ENCODE results near the gene SLC16A6. TPM values are rescaled to one million over a fixed set of nuclear protein-coding genes. Genes with fewer than 3 reads are reported as not detected.
"Not testable (repeated sequence)": the region's sequence is repeated elsewhere in the genome, so short reads cannot be mapped to it uniquely, and the experiment has no call there.

Gene SLC16A6
- total RNA-seq, 1 experiment from 2014 or later, result 1.4 TPM

DNA sequence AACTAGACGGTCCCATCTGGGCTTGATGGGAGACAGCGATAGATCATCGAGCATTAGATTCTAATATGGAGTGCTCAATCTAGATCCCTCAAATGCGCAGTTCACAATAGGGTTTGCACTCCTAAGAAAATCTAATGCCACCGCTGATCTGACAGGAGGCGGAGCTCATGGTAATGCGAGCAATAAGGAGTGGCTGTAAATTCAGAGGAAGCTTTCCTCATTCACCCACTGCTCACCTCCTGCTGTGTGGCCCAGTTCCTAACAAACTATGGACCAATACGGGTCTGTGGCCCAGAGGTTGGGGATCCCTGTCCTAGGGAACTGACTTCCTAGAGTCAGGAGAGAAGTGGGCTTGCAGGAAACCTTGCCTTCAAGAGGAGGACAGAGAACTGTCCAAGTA, 68.3 kb downstream of the SLC16A6 start:
- H2AFZ ChIP-seq (ENCODE audit: low read length), result no peak overlapping the region
- ATAC-seq (no peak), DNase-seq (no peak)
- no peak overlapping the region for H3K9ac ChIP-seq (ENCODE audit: low read length)
- no peaks in the 10 kb centered on the region for H3K79me2 ChIP-seq (ENCODE audit: low read length)
- no peak overlapping the region for H3K27ac ChIP-seq (ENCODE audit: low read length)
- ChIA-PET CTCF (no interaction called here), POLR2A (ENCODE audit: unreplicated experiment) (no interaction called here)
- no peaks in the 10 kb centered on the region for H4K20me1 ChIP-seq (ENCODE audit: low read length)
- no peak overlapping the region for H3K4me2 ChIP-seq (ENCODE audit: low read length)
- H3K4me1 ChIP-seq (ENCODE audit: insufficient read depth, low read length), result no peaks in the 10 kb centered on the region
- intact Hi-C loops (cut with micrococcal nuclease), result no loop called here
- H3K4me3 ChIP-seq (ENCODE audit: low read length), result no peak overlapping the region
- no peaks in the 10 kb centered on the region for H3K27me3 ChIP-seq (ENCODE audit: low read length)
- BruUV-seq (replicated peaks), result no TSS peak
- TF ChIP-seq, protein P1, sequence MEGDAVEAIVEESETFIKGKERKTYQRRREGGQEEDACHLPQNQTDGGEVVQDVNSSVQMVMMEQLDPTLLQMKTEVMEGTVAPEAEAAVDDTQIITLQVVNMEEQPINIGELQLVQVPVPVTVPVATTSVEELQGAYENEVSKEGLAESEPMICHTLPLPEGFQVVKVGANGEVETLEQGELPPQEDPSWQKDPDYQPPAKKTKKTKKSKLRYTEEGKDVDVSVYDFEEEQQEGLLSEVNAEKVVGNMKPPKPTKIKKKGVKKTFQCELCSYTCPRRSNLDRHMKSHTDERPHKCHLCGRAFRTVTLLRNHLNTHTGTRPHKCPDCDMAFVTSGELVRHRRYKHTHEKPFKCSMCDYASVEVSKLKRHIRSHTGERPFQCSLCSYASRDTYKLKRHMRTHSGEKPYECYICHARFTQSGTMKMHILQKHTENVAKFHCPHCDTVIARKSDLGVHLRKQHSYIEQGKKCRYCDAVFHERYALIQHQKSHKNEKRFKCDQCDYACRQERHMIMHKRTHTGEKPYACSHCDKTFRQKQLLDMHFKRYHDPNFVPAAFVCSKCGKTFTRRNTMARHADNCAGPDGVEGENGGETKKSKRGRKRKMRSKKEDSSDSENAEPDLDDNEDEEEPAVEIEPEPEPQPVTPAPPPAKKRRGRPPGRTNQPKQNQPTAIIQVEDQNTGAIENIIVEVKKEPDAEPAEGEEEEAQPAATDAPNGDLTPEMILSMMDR (conservative IDR thresholded peaks at IDR 0.05; ENCODE audit: low read depth, low read length), result no peak
- TF ChIP-seq EZH2 (IDR thresholded peaks at IDR 0.05; ENCODE audit: low read length, unreplicated experiment) (no peak), EZH2phosphoT487 (IDR thresholded peaks at IDR 0.05; ENCODE audit: borderline replicate concordance, low read length) (no peak)
- no peaks in the 10 kb centered on the region for H3K36me3 ChIP-seq (ENCODE audit: low read depth, low read length)
- no peaks in the 10 kb centered on the region for H3F3A ChIP-seq (ENCODE audit: low read length, unreplicated experiment)
- H3K9me3 ChIP-seq (ENCODE audit: low read length), result no peaks in the 10 kb centered on the region
- no peaks in the 10 kb centered on the region for H3K9me2 ChIP-seq (replicated peaks; ENCODE audit: low read length)

DNA sequence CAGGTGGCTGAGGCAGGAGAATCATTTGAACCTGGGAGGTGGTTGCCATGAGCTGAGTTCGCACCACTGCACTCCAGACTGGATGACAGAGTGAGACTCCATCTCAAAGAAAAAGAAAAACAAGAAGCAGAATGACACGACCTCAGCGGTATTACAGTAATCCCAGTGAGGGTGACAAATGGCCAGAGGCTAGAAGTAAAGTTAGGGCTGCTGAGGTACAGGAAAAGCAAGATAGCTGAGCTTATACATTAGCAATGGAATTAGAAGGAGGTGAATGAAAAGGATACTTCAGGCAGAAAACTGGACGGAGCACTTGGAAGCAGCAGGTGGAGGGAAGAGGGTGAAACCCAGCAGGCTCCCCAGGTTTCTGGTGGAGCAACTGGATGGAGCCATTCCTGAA, 69.1 kb downstream of the SLC16A6 start:
- Histone ChIP-seq H4K20me1 (ENCODE audit: low read length) (no peaks in the 10 kb centered on the region), H3K79me2 (ENCODE audit: low read length) (no peaks in the 10 kb centered on the region), H3K4me1 (ENCODE audit: insufficient read depth, low read length) (no peaks in the 10 kb centered on the region), H3F3A (ENCODE audit: low read length, unreplicated experiment) (no peaks in the 10 kb centered on the region), H3K27me3 (ENCODE audit: low read length) (no peaks in the 10 kb centered on the region), H3K4me2 (ENCODE audit: low read length) (no peak overlapping the region), H3K9me3 (ENCODE audit: low read length) (no peaks in the 10 kb centered on the region), H3K9me2 (replicated peaks; ENCODE audit: low read length) (no peaks in the 10 kb centered on the region), H2AFZ (ENCODE audit: low read length) (no peak overlapping the region), H3K36me3 (ENCODE audit: low read depth, low read length) (no peaks in the 10 kb centered on the region), H3K9ac (ENCODE audit: low read length) (no peak overlapping the region), H3K4me3 (ENCODE audit: low read length) (no peak overlapping the region), H3K27ac (ENCODE audit: low read length) (no peak overlapping the region)
- ChIA-PET POLR2A (ENCODE audit: unreplicated experiment) (no interaction called here), CTCF (interaction anchor here (0.6 kb wide), 1 partner anchor 216 kb away, joined by 3 read pairs; no protein-coding TSS in a partner anchor)
- intact Hi-C loops (cut with micrococcal nuclease), result no loop called here
- no TSS peak for BruUV-seq (replicated peaks)
- DNase-seq (no peak), ATAC-seq (no peak)
- TF ChIP-seq EZH2 (IDR thresholded peaks at IDR 0.05; ENCODE audit: low read length, unreplicated experiment) (no peak), EZH2phosphoT487 (IDR thresholded peaks at IDR 0.05; ENCODE audit: borderline replicate concordance, low read length) (no peak)
- TF ChIP-seq, protein P1 (conservative IDR thresholded peaks at IDR 0.05; ENCODE audit: low read depth, low read length), result no peak

DNA sequence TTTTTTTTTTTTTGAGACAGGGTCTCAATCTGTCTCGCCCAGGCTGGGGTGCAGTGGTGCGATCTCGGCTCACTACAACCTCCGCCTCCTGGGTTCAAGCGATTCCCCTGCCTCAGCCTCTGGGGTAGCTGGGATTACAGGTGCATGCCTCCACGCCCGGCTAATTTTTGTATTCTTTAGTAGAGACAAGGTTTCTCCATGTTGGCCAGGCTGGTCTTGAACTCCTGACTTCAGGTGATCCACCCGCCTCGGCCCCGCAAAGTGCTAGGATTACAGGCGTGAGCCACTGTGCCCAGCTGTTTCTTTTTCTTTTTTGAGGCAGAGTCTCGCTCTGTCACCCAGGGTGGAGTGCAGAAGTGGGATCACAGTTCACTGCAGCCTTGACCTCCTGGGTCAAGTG, 70.1 kb downstream of the SLC16A6 start:
- DNase-seq; H3K4me1 ChIP-seq (ENCODE audit: insufficient read depth, low read length); ATAC-seq; H2AFZ ChIP-seq (ENCODE audit: low read length); POLR2A ChIA-PET (ENCODE audit: unreplicated experiment); H3K4me3 ChIP-seq (ENCODE audit: low read length); CTCF ChIA-PET; H3K27ac ChIP-seq (ENCODE audit: low read length); H3K9me3 ChIP-seq (ENCODE audit: low read length); H3K4me2 ChIP-seq (ENCODE audit: low read length); H3K9me2 ChIP-seq (replicated peaks; ENCODE audit: low read length); BruUV-seq (replicated peaks); H4K20me1 ChIP-seq (ENCODE audit: low read length); H3K79me2 ChIP-seq (ENCODE audit: low read length); intact Hi-C loops (cut with micrococcal nuclease); H3F3A ChIP-seq (ENCODE audit: low read length, unreplicated experiment); H3K27me3 ChIP-seq (ENCODE audit: low read length); H3K36me3 ChIP-seq (ENCODE audit: low read depth, low read length); H3K9ac ChIP-seq (ENCODE audit: low read length): not testable (repeated sequence)

DNA sequence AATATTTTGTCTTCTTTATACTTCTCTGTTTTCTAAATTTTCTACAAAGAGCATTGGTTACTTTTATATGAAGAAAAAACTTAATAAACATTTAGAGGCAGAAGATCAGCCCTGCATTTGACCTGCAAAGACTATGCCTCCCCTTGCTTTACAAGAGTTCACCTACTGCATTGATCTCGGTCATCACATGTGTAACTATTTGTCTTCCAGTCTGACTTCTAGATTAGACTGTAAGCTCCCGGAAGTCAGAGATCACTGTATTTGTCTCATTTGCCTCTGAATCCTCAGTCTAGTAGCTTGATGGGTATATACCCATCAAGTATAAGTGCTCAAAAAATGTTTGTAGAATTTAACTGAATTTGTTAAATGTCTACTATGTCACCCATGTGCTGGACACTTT, 70.7 kb downstream of the SLC16A6 start:
- H3K4me3 ChIP-seq (ENCODE audit: low read length); CTCF ChIA-PET; POLR2A ChIA-PET (ENCODE audit: unreplicated experiment); DNase-seq; H3K9me2 ChIP-seq (replicated peaks; ENCODE audit: low read length); H3K9me3 ChIP-seq (ENCODE audit: low read length); H3F3A ChIP-seq (ENCODE audit: low read length, unreplicated experiment); H3K79me2 ChIP-seq (ENCODE audit: low read length); H3K27me3 ChIP-seq (ENCODE audit: low read length); H3K36me3 ChIP-seq (ENCODE audit: low read depth, low read length); ATAC-seq; H2AFZ ChIP-seq (ENCODE audit: low read length); H3K9ac ChIP-seq (ENCODE audit: low read length); H3K4me2 ChIP-seq (ENCODE audit: low read length); BruUV-seq (replicated peaks); H3K27ac ChIP-seq (ENCODE audit: low read length); H4K20me1 ChIP-seq (ENCODE audit: low read length); intact Hi-C loops (cut with micrococcal nuclease); H3K4me1 ChIP-seq (ENCODE audit: insufficient read depth, low read length): not testable (repeated sequence)

- CTCF ChIA-PET; DNase-seq; H3K27ac ChIP-seq (ENCODE audit: low read length); H3K9me2 ChIP-seq (replicated peaks; ENCODE audit: low read length); H3K9ac ChIP-seq (ENCODE audit: low read length); H3K27me3 ChIP-seq (ENCODE audit: low read length); H2AFZ ChIP-seq (ENCODE audit: low read length); H3F3A ChIP-seq (ENCODE audit: low read length, unreplicated experiment); H3K4me1 ChIP-seq (ENCODE audit: insufficient read depth, low read length); H3K9me3 ChIP-seq (ENCODE audit: low read length); H3K36me3 ChIP-seq (ENCODE audit: low read depth, low read length); ATAC-seq; POLR2A ChIA-PET (ENCODE audit: unreplicated experiment); H4K20me1 ChIP-seq (ENCODE audit: low read length); H3K4me3 ChIP-seq (ENCODE audit: low read length); intact Hi-C loops (cut with micrococcal nuclease); H3K4me2 ChIP-seq (ENCODE audit: low read length); BruUV-seq (replicated peaks); H3K79me2 ChIP-seq (ENCODE audit: low read length): not testable (repeated sequence)
These were observed 71.5 kb downstream of the SLC16A6 start for GRCh38 chr17:68219429-68219828.

Measured in PC-3 (cell line).